ENCODE data around the gene OXT. TPM values are rescaled to one million over a fixed set of nuclear protein-coding genes. Genes with fewer than 3 reads are reported as not detected.

The OXT gene
- total RNA-seq, 1 donor from 2014 or later: not detected

- Mint-ChIP-seq H3K4me1 (ENCODE audit: unreplicated experiment) (peaks cover 2% of the 10 kb centered on the region), H3K27me3 (ENCODE audit: unreplicated experiment) (peaks cover 27% of the 10 kb centered on the region), H3K27ac (ENCODE audit: unreplicated experiment) (no peak overlapping the region), H3K9me3 (ENCODE audit: unreplicated experiment) (no peaks in the 10 kb centered on the region), H3K4me3 (ENCODE audit: unreplicated experiment) (no peak overlapping the region), H3K36me3 (ENCODE audit: unreplicated experiment) (no peaks in the 10 kb centered on the region)
- no peak for DNase-seq (ENCODE audit: extremely low spot score, unreplicated experiment)
- TF ChIP-seq, protein P1, sequence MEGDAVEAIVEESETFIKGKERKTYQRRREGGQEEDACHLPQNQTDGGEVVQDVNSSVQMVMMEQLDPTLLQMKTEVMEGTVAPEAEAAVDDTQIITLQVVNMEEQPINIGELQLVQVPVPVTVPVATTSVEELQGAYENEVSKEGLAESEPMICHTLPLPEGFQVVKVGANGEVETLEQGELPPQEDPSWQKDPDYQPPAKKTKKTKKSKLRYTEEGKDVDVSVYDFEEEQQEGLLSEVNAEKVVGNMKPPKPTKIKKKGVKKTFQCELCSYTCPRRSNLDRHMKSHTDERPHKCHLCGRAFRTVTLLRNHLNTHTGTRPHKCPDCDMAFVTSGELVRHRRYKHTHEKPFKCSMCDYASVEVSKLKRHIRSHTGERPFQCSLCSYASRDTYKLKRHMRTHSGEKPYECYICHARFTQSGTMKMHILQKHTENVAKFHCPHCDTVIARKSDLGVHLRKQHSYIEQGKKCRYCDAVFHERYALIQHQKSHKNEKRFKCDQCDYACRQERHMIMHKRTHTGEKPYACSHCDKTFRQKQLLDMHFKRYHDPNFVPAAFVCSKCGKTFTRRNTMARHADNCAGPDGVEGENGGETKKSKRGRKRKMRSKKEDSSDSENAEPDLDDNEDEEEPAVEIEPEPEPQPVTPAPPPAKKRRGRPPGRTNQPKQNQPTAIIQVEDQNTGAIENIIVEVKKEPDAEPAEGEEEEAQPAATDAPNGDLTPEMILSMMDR (IDR thresholded peaks at IDR 0.05): no peak
These were observed 19.1 kb downstream of the OXT start for GRCh38 chr20:3090565-3090964.

GRCh38 chr20:3092611-3093379 lies 21.4 kb downstream of the OXT start:
- Mint-ChIP-seq H3K4me1 (ENCODE audit: unreplicated experiment) (peaks cover 2% of the 10 kb centered on the region), H3K27me3 (ENCODE audit: unreplicated experiment) (peaks cover 27% of the 10 kb centered on the region), H3K4me3 (ENCODE audit: unreplicated experiment) (peak overlapping the region; percentile 55), H3K9me3 (ENCODE audit: unreplicated experiment) (no peaks in the 10 kb centered on the region), H3K36me3 (ENCODE audit: unreplicated experiment) (no peaks in the 10 kb centered on the region), H3K27ac (ENCODE audit: unreplicated experiment) (no peak overlapping the region)
- TF ChIP-seq, protein P1 (IDR thresholded peaks at IDR 0.05): no peak
- no peak for DNase-seq (ENCODE audit: extremely low spot score, unreplicated experiment)

GRCh38 chr20:3093861-3094361 lies 22.5 kb downstream of the OXT start:
- H3K27ac Mint-ChIP-seq (ENCODE audit: unreplicated experiment): no peak overlapping the region
- no peaks in the 10 kb centered on the region for H3K9me3 Mint-ChIP-seq (ENCODE audit: unreplicated experiment)
- peaks cover 23% of the 10 kb centered on the region for H3K27me3 Mint-ChIP-seq (ENCODE audit: unreplicated experiment)
- TF ChIP-seq, protein P1 (IDR thresholded peaks at IDR 0.05): no peak
- no peaks in the 10 kb centered on the region for H3K36me3 Mint-ChIP-seq (ENCODE audit: unreplicated experiment)
- no peak overlapping the region for H3K4me3 Mint-ChIP-seq (ENCODE audit: unreplicated experiment)
- peaks cover 2% of the 10 kb centered on the region for H3K4me1 Mint-ChIP-seq (ENCODE audit: unreplicated experiment)
- no peak for DNase-seq (ENCODE audit: extremely low spot score, unreplicated experiment)

- no peak for DNase-seq (ENCODE audit: extremely low spot score, unreplicated experiment)
- no peaks in the 10 kb centered on the region for H3K9me3 Mint-ChIP-seq (ENCODE audit: unreplicated experiment)
- H3K27ac Mint-ChIP-seq (ENCODE audit: unreplicated experiment): no peak overlapping the region
- TF ChIP-seq, protein P1 (IDR thresholded peaks at IDR 0.05): no peak
- H3K4me3 Mint-ChIP-seq (ENCODE audit: unreplicated experiment): no peak overlapping the region
- no peaks in the 10 kb centered on the region for H3K36me3 Mint-ChIP-seq (ENCODE audit: unreplicated experiment)
- peaks cover 17% of the 10 kb centered on the region for H3K27me3 Mint-ChIP-seq (ENCODE audit: unreplicated experiment)
- peaks cover 2% of the 10 kb centered on the region for H3K4me1 Mint-ChIP-seq (ENCODE audit: unreplicated experiment)
These were observed 23.6 kb downstream of the OXT start for GRCh38 chr20:3094848-3095629.

DNA sequence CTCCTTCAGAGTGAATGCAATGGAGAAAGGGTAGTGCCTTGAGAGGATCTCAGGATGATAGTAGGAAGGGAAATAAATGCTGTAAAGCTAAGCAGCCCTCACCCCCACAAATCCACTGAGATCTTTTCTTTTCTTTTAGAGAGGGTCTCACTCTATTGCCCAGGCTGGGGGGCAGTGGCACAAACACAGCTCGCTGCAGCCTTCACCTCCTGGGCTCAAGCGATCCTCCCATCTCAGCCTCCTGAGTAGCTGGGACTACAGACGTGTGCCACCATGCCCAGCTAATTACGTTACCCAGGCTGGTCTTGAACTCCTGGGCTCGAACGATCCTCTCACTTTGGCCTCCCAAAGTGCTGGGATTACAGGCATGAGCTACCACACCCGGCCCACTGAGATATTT lies 29.1 kb downstream of the OXT start:
- Mint-ChIP-seq H3K27ac (ENCODE audit: unreplicated experiment) (no peak overlapping the region), H3K27me3 (ENCODE audit: unreplicated experiment) (no peaks in the 10 kb centered on the region), H3K4me1 (ENCODE audit: unreplicated experiment) (no peaks in the 10 kb centered on the region), H3K36me3 (ENCODE audit: unreplicated experiment) (no peaks in the 10 kb centered on the region), H3K4me3 (ENCODE audit: unreplicated experiment) (no peak overlapping the region), H3K9me3 (ENCODE audit: unreplicated experiment) (no peaks in the 10 kb centered on the region)
- TF ChIP-seq, protein P1 (IDR thresholded peaks at IDR 0.05): no peak
- no peak for DNase-seq (ENCODE audit: extremely low spot score, unreplicated experiment)
